ENCODE data around the gene SHC3. TPM values are rescaled to one million over a fixed set of nuclear protein-coding genes. Genes with fewer than 3 reads are reported as not detected.

Gene SHC3
- total and polyA plus RNA-seq, 9 of the 15 experiments (the other 6 are each of a cell fraction or from before 2014, with no cell fraction given), result not detected

- no peaks in the 10 kb centered on the region; a peak in 2 of 5 replicates for H3K27me3 ChIP-seq (ENCODE audit: control insufficient read depth in 2 of 2, insufficient read depth in 2 of 2, low read length in 2 of 2)
- intact Hi-C loops (cut with micrococcal nuclease), result no loop called here
- H3K9me3 ChIP-seq (replicated peaks; ENCODE audit: control insufficient read depth, insufficient read depth, low read depth, low read length), result no peaks in the 10 kb centered on the region
- no peaks in the 10 kb centered on the region for H3K9me1 ChIP-seq (ENCODE audit: control insufficient read depth, insufficient read depth, low read length)
- ATAC-seq (no peak), DNase-seq (ENCODE audit: extremely low read depth in 1 of 4, low spot score in 3 of 4) (no peak), FAIRE-seq (no peak)
- H3K4me2 ChIP-seq (ENCODE audit: insufficient read depth, low read length), result no peak overlapping the region
- H4K20me1 ChIP-seq (replicated peaks; ENCODE audit: control insufficient read depth, insufficient read depth, low read length), result no peaks in the 10 kb centered on the region
- in situ Hi-C loops (cut with MboI), result no loop called here
- no peak overlapping the region for H3K4me3 ChIP-seq
- TF ChIP-seq, protein P1, sequence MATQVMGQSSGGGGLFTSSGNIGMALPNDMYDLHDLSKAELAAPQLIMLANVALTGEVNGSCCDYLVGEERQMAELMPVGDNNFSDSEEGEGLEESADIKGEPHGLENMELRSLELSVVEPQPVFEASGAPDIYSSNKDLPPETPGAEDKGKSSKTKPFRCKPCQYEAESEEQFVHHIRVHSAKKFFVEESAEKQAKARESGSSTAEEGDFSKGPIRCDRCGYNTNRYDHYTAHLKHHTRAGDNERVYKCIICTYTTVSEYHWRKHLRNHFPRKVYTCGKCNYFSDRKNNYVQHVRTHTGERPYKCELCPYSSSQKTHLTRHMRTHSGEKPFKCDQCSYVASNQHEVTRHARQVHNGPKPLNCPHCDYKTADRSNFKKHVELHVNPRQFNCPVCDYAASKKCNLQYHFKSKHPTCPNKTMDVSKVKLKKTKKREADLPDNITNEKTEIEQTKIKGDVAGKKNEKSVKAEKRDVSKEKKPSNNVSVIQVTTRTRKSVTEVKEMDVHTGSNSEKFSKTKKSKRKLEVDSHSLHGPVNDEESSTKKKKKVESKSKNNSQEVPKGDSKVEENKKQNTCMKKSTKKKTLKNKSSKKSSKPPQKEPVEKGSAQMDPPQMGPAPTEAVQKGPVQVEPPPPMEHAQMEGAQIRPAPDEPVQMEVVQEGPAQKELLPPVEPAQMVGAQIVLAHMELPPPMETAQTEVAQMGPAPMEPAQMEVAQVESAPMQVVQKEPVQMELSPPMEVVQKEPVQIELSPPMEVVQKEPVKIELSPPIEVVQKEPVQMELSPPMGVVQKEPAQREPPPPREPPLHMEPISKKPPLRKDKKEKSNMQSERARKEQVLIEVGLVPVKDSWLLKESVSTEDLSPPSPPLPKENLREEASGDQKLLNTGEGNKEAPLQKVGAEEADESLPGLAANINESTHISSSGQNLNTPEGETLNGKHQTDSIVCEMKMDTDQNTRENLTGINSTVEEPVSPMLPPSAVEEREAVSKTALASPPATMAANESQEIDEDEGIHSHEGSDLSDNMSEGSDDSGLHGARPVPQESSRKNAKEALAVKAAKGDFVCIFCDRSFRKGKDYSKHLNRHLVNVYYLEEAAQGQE (IDR thresholded peaks at IDR 0.05; ENCODE audit: borderline replicate concordance), result 0 out of 2 replicates have a peak, but pooled peaks have one; percentile 8
- TF ChIP-seq, protein P1 (CRISPR knock-in tag; IDR thresholded peaks at IDR 0.05; ENCODE audit: low read depth), result no peak
- no peak for TF ChIP-seq TSC22D4 (tag; IDR thresholded peaks at IDR 0.05)
- H3K79me2 ChIP-seq (ENCODE audit: control insufficient read depth, insufficient read depth, low read length), result no peaks in the 10 kb centered on the region
- H2AFZ ChIP-seq (ENCODE audit: low read depth, low read length), result no peak overlapping the region
- H3K9ac ChIP-seq (ENCODE audit: insufficient read depth in 1 of 2, low read depth in 2 of 2, low read length in 2 of 2), result no peak overlapping the region
- no peaks in the 10 kb centered on the region for H3K36me3 ChIP-seq (ENCODE audit: control insufficient read depth, insufficient read depth, low read length)
- WGBS (ENCODE audit: insufficient coverage, low coverage, missing lambda C conversion rate), result 3% methylated on average over 5 of the region's 8 CpGs
- H3K27ac ChIP-seq (ENCODE audit: extremely low read depth, low read depth, low read length), result no peak overlapping the region
- ChIA-PET POLR2A (interaction anchor here (0.5 to 0.6 kb wide), 2 partner anchors 10 to 12 kb away, joined by 3 to 4 read pairs; no protein-coding TSS in a partner anchor), CTCF (ENCODE audit: low intra/inter-chr PET ratio) (no interaction called here)
- no TSS peak for BruUV-seq (replicated peaks)
- no peaks in the 10 kb centered on the region for H3K4me1 ChIP-seq (replicated peaks in 1 of 2; ENCODE audit: control insufficient read depth in 2 of 2, insufficient read depth in 2 of 2, low read length in 2 of 2)
Observed at GRCh38 chr9:89036383-89036782, 142.2 kb downstream of the SHC3 start.
